Liver (tissue), 9 donors: ENCODE results near the gene GALNT14. TPM values are rescaled to one million over a fixed set of nuclear protein-coding genes. Genes with fewer than 3 reads are reported as not detected.

Source experiments
- DNase-seq: peaks from one replicate; pipeline ENCODE4 v3.0.0-alpha.2; 2017; ENCODE audit warnings: low spot score
- H3K27ac ChIP-seq, 2 donors: one replicate each; pipeline ENCODE4 v1.7.0; 2013; ENCODE audit warnings: inconsistent platforms in 2 of 2, low read length in 2 of 2, control low read depth in 1 of 2, low read depth in 1 of 2, mild to moderate bottlenecking in 1 of 2
- H3K27me3 ChIP-seq, 4 donors: one replicate each; pipeline versions ENCODE4 v1.6.1 to v1.7.0; 2013; ENCODE audit warnings: low read length in 3 of 4, inconsistent platforms in 1 of 4, mild to moderate bottlenecking in 1 of 4, moderate library complexity in 1 of 4; ENCODE audit not compliant: control insufficient read depth in 4 of 4, insufficient read depth in 4 of 4
- H3K36me3 ChIP-seq, 4 donors: one replicate each; pipeline versions ENCODE4 v1.6.1 to v1.7.0; 2013; ENCODE audit warnings: low read length in 3 of 4, mild to moderate bottlenecking in 3 of 4, low read depth in 1 of 4, moderate library complexity in 1 of 4; ENCODE audit not compliant: control insufficient read depth in 4 of 4, insufficient read depth in 3 of 4
- H3K4me1 ChIP-seq, 4 donors: one replicate each; pipeline versions ENCODE4 v1.6.1 to v1.7.0; 2013; ENCODE audit warnings: low read length in 3 of 4, mild to moderate bottlenecking in 3 of 4, moderate library complexity in 1 of 4; ENCODE audit not compliant: control insufficient read depth in 4 of 4, insufficient read depth in 4 of 4
- H3K4me3 ChIP-seq, 3 donors: one replicate each; pipeline versions ENCODE4 v1.6.1 to v1.7.0; 2013; ENCODE audit warnings: low read length in 3 of 3, control low read depth in 1 of 3, low read depth in 1 of 3, mild to moderate bottlenecking in 1 of 3
- H3K9ac ChIP-seq, 2 donors: one replicate each; pipeline ENCODE4 v1.7.0; 2013; ENCODE audit warnings: low read length in 2 of 2, mild to moderate bottlenecking in 2 of 2, moderate library complexity in 2 of 2, control low read depth in 1 of 2, low read depth in 1 of 2
- H3K9me3 ChIP-seq, 4 donors: one replicate each; pipeline versions ENCODE4 v1.6.1 to v1.7.0; 2013; ENCODE audit warnings: low read length in 3 of 4; ENCODE audit not compliant: control insufficient read depth in 4 of 4
- EGR1 ChIP-seq, 2 donors: IDR thresholded peaks; 2 replicates each; pipeline ENCODE4 v1.6.1; 2016 to 2018; ENCODE audit warnings: antibody characterized with exemption in 2 of 2, low read depth in 2 of 2
- FOXA2 ChIP-seq: IDR thresholded peaks from 2 replicates; pipeline ENCODE4 v1.6.1; 2016; ENCODE audit warnings: antibody characterized with exemption
- GABPA ChIP-seq, 2 donors: IDR thresholded peaks in 1 of 2; conservative IDR thresholded peaks in 1 of 2; 2 replicates each; pipeline ENCODE4 v1.6.1; 2016; ENCODE audit warnings: antibody characterized with exemption in 2 of 2, mild to moderate bottlenecking in 1 of 2, moderate library complexity in 1 of 2
- HNF4G ChIP-seq: IDR thresholded peaks from 2 replicates; pipeline ENCODE4 v1.6.1; 2016; ENCODE audit warnings: antibody characterized with exemption
- MAX ChIP-seq: IDR thresholded peaks from 2 replicates; pipeline ENCODE4 v1.6.1; 2016; ENCODE audit warnings: antibody characterized with exemption
- NR2F2 ChIP-seq: IDR thresholded peaks from 2 replicates; pipeline ENCODE4 v1.6.1; 2016; ENCODE audit warnings: antibody characterized with exemption
- RXRA ChIP-seq, 2 donors: IDR thresholded peaks; 2 replicates each; pipeline ENCODE4 v1.6.1; 2017 to 2018; ENCODE audit warnings: antibody characterized with exemption in 2 of 2, mild to moderate bottlenecking in 1 of 2
- SP1 ChIP-seq: IDR thresholded peaks from 2 replicates; pipeline ENCODE4 v1.6.1; 2018; ENCODE audit warnings: antibody characterized with exemption, mild to moderate bottlenecking
- WGBS: extraction: QIAGEN DNeasy Blood & Tissue Kit; methylation state at CpG from one replicate; pipeline ENCODE4 v1.1.7; 2013; 5-methylcytosine and 5-hydroxymethylcytosine counted together
- polyA plus RNA-seq, 2 donors: library from polyadenylated mRNA; stranded (reverse) in 1 of 2; unstranded in 1 of 2; fragments of 200-250 nt in 1 of 2; fragments of >200 nt in 1 of 2; fragmentation: Nextera tagmentation in 1 of 2; extraction: Ambion mirVana in 1 of 2; gene quantifications; one replicate each; pipeline versions ENCODE4 v1.2.1 to v1.2.3, GENCODE V29; 2013 to 2015
- total RNA-seq, 2 donors: library from RNA; depleted of rRNA; stranded (reverse); fragments of >200 nt; gene quantifications; one replicate each; pipeline ENCODE4 v1.2.3, GENCODE V29; 2014
- TF ChIP-seq, protein P1 (sequence below): IDR thresholded peaks from 2 replicates; pipeline ENCODE4 v1.6.1; 2016; ENCODE audit warnings: antibody characterized with exemption
- TF ChIP-seq, protein P2 (sequence below): fragments of 150-350 bp; IDR thresholded peaks from 2 replicates; pipeline ENCODE4 v1.5.1; 2017; ENCODE audit warnings: improper control_type of control experiment, low read depth, low read length; ENCODE audit not compliant: missing input control
- TF ChIP-seq, protein P3 (sequence below): IDR thresholded peaks from 2 replicates; pipeline ENCODE4 v1.6.1; 2016; ENCODE audit warnings: antibody characterized with exemption, mild to moderate bottlenecking
- donor health status: healthy.
- donor health status: healthy.
- donor health status: healthy.
- donor health status: healthy.
- donor health status: healthy.

GALNT14 gene
- total and polyA plus RNA-seq, 4 donors: 0.86 to 2.0 (median 1.5) TPM

GRCh38 chr2:31028417-31028816 lies 109.8 kb downstream of the GALNT14 start:
- H3K27me3 ChIP-seq: peaks cover 0 to 2% (median 0%) of the 10 kb centered on the region in 4 donors
- no peak overlapping the region for H3K27ac ChIP-seq
- no peak for DNase-seq
- H3K4me3 ChIP-seq: no peak overlapping the region
- no peaks in the 10 kb centered on the region for H3K4me1 ChIP-seq
- no peaks in the 10 kb centered on the region for H3K9me3 ChIP-seq
- H3K9ac ChIP-seq: no peak overlapping the region
- TF ChIP-seq MAX (no peak), NR2F2 (no peak), SP1 (no peak)
- TF ChIP-seq, protein P1, sequence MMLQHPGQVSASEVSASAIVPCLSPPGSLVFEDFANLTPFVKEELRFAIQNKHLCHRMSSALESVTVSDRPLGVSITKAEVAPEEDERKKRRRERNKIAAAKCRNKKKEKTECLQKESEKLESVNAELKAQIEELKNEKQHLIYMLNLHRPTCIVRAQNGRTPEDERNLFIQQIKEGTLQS: no peak
- H3K36me3 ChIP-seq: no peaks in the 10 kb centered on the region
- WGBS: 51% methylated on average over 8 of the region's 8 CpGs

GRCh38 chr2:31027549-31027948 lies 110.7 kb downstream of the GALNT14 start:
- H3K9me3 ChIP-seq: no peaks in the 10 kb centered on the region
- no peak for DNase-seq
- H3K36me3 ChIP-seq: no peaks in the 10 kb centered on the region
- peaks cover 0 to 2% (median 0%) of the 10 kb centered on the region in 4 donors for H3K27me3 ChIP-seq
- H3K4me1 ChIP-seq: no peaks in the 10 kb centered on the region
- H3K9ac ChIP-seq: no peak overlapping the region
- H3K27ac ChIP-seq: no peak overlapping the region
- H3K4me3 ChIP-seq: no peak overlapping the region
- 90% methylated on average over 5 of the region's 5 CpGs for WGBS
- no peak for TF ChIP-seq SP1
- no peak for TF ChIP-seq EGR1 (IDR thresholded peaks at IDR 0.05; ENCODE audit: low read depth in 2 of 2)
- no peak for TF ChIP-seq GABPA (IDR thresholded peaks at IDR 0.05 in 1 of 2, conservative IDR thresholded peaks at IDR 0.05 in 1 of 2)
- no peak for TF ChIP-seq HNF4G
- TF ChIP-seq, protein P2, sequence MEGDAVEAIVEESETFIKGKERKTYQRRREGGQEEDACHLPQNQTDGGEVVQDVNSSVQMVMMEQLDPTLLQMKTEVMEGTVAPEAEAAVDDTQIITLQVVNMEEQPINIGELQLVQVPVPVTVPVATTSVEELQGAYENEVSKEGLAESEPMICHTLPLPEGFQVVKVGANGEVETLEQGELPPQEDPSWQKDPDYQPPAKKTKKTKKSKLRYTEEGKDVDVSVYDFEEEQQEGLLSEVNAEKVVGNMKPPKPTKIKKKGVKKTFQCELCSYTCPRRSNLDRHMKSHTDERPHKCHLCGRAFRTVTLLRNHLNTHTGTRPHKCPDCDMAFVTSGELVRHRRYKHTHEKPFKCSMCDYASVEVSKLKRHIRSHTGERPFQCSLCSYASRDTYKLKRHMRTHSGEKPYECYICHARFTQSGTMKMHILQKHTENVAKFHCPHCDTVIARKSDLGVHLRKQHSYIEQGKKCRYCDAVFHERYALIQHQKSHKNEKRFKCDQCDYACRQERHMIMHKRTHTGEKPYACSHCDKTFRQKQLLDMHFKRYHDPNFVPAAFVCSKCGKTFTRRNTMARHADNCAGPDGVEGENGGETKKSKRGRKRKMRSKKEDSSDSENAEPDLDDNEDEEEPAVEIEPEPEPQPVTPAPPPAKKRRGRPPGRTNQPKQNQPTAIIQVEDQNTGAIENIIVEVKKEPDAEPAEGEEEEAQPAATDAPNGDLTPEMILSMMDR: no peak
- TF ChIP-seq RXRA (IDR thresholded peaks at IDR 0.05): no peak
- TF ChIP-seq, protein P3, sequence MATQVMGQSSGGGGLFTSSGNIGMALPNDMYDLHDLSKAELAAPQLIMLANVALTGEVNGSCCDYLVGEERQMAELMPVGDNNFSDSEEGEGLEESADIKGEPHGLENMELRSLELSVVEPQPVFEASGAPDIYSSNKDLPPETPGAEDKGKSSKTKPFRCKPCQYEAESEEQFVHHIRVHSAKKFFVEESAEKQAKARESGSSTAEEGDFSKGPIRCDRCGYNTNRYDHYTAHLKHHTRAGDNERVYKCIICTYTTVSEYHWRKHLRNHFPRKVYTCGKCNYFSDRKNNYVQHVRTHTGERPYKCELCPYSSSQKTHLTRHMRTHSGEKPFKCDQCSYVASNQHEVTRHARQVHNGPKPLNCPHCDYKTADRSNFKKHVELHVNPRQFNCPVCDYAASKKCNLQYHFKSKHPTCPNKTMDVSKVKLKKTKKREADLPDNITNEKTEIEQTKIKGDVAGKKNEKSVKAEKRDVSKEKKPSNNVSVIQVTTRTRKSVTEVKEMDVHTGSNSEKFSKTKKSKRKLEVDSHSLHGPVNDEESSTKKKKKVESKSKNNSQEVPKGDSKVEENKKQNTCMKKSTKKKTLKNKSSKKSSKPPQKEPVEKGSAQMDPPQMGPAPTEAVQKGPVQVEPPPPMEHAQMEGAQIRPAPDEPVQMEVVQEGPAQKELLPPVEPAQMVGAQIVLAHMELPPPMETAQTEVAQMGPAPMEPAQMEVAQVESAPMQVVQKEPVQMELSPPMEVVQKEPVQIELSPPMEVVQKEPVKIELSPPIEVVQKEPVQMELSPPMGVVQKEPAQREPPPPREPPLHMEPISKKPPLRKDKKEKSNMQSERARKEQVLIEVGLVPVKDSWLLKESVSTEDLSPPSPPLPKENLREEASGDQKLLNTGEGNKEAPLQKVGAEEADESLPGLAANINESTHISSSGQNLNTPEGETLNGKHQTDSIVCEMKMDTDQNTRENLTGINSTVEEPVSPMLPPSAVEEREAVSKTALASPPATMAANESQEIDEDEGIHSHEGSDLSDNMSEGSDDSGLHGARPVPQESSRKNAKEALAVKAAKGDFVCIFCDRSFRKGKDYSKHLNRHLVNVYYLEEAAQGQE: no peak
- TF ChIP-seq FOXA2: no peak

- Histone ChIP-seq H3K9ac (no peak overlapping the region), H3K4me1 (no peaks in the 10 kb centered on the region), H3K27me3 (no peaks in the 10 kb centered on the region), H3K27ac (no peak overlapping the region), H3K36me3 (no peaks in the 10 kb centered on the region), H3K9me3 (no peaks in the 10 kb centered on the region), H3K4me3 (no peak overlapping the region)
- TF ChIP-seq, protein P2: no peak
- no peak for TF ChIP-seq GABPA (IDR thresholded peaks at IDR 0.05 in 1 of 2, conservative IDR thresholded peaks at IDR 0.05 in 1 of 2)
- 81% methylated on average over 3 of the region's 3 CpGs for WGBS
- DNase-seq: no peak
These were observed 114.7 kb downstream of the GALNT14 start for GRCh38 chr2:31023541-31023940.
